Neural crest cell (in vitro differentiated cells): ENCODE data around the gene PNLIPRP3. TPM values are rescaled to one million over a fixed set of nuclear protein-coding genes. Genes with fewer than 3 reads are reported as not detected.
A peak's percentile ranks its signal among the peaks of the same experiment; 100 is the strongest.

Experiments
- DNase-seq: peaks from one replicate; pipeline ENCODE4 v3.0.0; 2021; ENCODE audit warnings: low read depth, mixed read lengths, low spot score
- H3K27ac Mint-ChIP-seq: one replicate; pipeline ENCODE4 v1.8.0; 2021; ENCODE audit warnings: mild to moderate bottlenecking, mixed read lengths; ENCODE audit not compliant: unreplicated experiment
- H3K27me3 Mint-ChIP-seq: 2 replicates; pipeline ENCODE4 v1.8.0; 2021; ENCODE audit warnings: low read depth, mild to moderate bottlenecking, mixed read lengths
- H3K36me3 Mint-ChIP-seq: 2 replicates; pipeline ENCODE4 v1.8.0; 2021; ENCODE audit warnings: low read depth, mild to moderate bottlenecking, mixed read lengths
- H3K4me1 Mint-ChIP-seq: 2 replicates; pipeline ENCODE4 v1.8.0; 2021; ENCODE audit warnings: mixed read lengths
- H3K4me3 Mint-ChIP-seq: one replicate; pipeline ENCODE4 v1.8.0; 2021; ENCODE audit warnings: mild to moderate bottlenecking, mixed read lengths
- H3K9me3 Mint-ChIP-seq: 2 replicates; pipeline ENCODE4 v1.8.0; 2021; ENCODE audit warnings: mixed read lengths
- CTCF ChIP-seq: fragments of 200-600 bp; sonication (generic); conservative IDR thresholded peaks from 2 replicates; pipeline ENCODE4 v1.5.0; 2021; ENCODE audit warnings: antibody characterized with exemption, mild to moderate bottlenecking
- total RNA-seq: library from RNA; stranded (reverse); gene quantifications from 2 replicates; pipeline ENCODE4 v1.2.1, GENCODE V29; 2021

PNLIPRP3 gene
- total RNA-seq, 1 donor from 2014 or later, result not detected

GRCh38 chr10:116504786-116505185 is 77.1 kb downstream of the PNLIPRP3 start:
- Mint-ChIP-seq H3K27me3 (no peaks in the 10 kb centered on the region), H3K27ac (no peak overlapping the region), H3K36me3 (no peaks in the 10 kb centered on the region), H3K4me1 (no peaks in the 10 kb centered on the region), H3K4me3 (no peak overlapping the region), H3K9me3 (peaks cover 8% of the 10 kb centered on the region)
- DNase-seq, result no peak
- TF ChIP-seq CTCF, result no peak

- Mint-ChIP-seq H3K36me3 (no peaks in the 10 kb centered on the region), H3K27ac (no peak overlapping the region), H3K4me3 (no peak overlapping the region), H3K9me3 (peaks cover 2% of the 10 kb centered on the region), H3K4me1 (no peaks in the 10 kb centered on the region), H3K27me3 (no peaks in the 10 kb centered on the region)
- no peak for DNase-seq
- TF ChIP-seq CTCF, result no peak
Observed at GRCh38 chr10:116510565-116510964, 82.9 kb downstream of the PNLIPRP3 start.

- DNase-seq, result no peak
- no peaks in the 10 kb centered on the region for H3K4me1 Mint-ChIP-seq
- no peaks in the 10 kb centered on the region for H3K27me3 Mint-ChIP-seq
- peaks cover 2% of the 10 kb centered on the region for H3K9me3 Mint-ChIP-seq
- no peak overlapping the region for H3K4me3 Mint-ChIP-seq
- no peak overlapping the region for H3K27ac Mint-ChIP-seq
- no peak for TF ChIP-seq CTCF
- no peaks in the 10 kb centered on the region for H3K36me3 Mint-ChIP-seq
Observed at GRCh38 chr10:116511365-116511764, 83.7 kb downstream of the PNLIPRP3 start.

GRCh38 chr10:116521424-116522290 is 94.0 kb downstream of the PNLIPRP3 start:
- peak; percentile 85 for TF ChIP-seq CTCF
- no peak overlapping the region for H3K27ac Mint-ChIP-seq
- H3K36me3 Mint-ChIP-seq, result no peaks in the 10 kb centered on the region
- H3K9me3 Mint-ChIP-seq, result no peaks in the 10 kb centered on the region
- no peaks in the 10 kb centered on the region for H3K4me1 Mint-ChIP-seq
- peak; percentile 47 for DNase-seq
- H3K27me3 Mint-ChIP-seq, result peaks cover 5% of the 10 kb centered on the region
- H3K4me3 Mint-ChIP-seq, result no peak overlapping the region

- H3K27me3 Mint-ChIP-seq, result peaks cover 5% of the 10 kb centered on the region
- no peak overlapping the region for H3K27ac Mint-ChIP-seq
- no peak for DNase-seq
- no peaks in the 10 kb centered on the region for H3K9me3 Mint-ChIP-seq
- no peak for TF ChIP-seq CTCF
- no peak overlapping the region for H3K4me3 Mint-ChIP-seq
- no peaks in the 10 kb centered on the region for H3K4me1 Mint-ChIP-seq
- H3K36me3 Mint-ChIP-seq, result no peaks in the 10 kb centered on the region
Observed at GRCh38 chr10:116522803-116523381, 95.2 kb downstream of the PNLIPRP3 start.
